DND-41 (cell line): ENCODE measurements around the gene LAMC1.

Experiments used
- ATAC-seq: fragments of 200-7000 bp; cut with Tn5 transposase; 3 replicates; pipeline ENCODE4 v1.9.1; 2021; ENCODE audit warnings: low read depth; ENCODE audit not compliant: insufficient read depth
- DNase-seq: peaks from one replicate; pipeline ENCODE4 v3.0.0-alpha.2; 2020
- H2AFZ ChIP-seq: 2 replicates; pipeline ENCODE4 v1.6.0; 2012; ENCODE audit warnings: low read depth, low read length
- H3K27ac ChIP-seq: 2 replicates; pipeline ENCODE4 v1.5.1; 2012; ENCODE audit warnings: low read length, inconsistent platforms
- H3K27me3 ChIP-seq: fragments of 200-600 bp; sonication (generic); 2 replicates; pipeline ENCODE4 v1.6.0; 2012; ENCODE audit warnings: low read length, mild to moderate bottlenecking, inconsistent platforms; ENCODE audit not compliant: insufficient read depth, poor library complexity
- H3K36me3 ChIP-seq: 2 replicates; pipeline ENCODE4 v1.5.1; 2012; ENCODE audit warnings: low read length, inconsistent platforms; ENCODE audit not compliant: insufficient read depth
- H3K4me1 ChIP-seq: 2 replicates; pipeline ENCODE4 v1.5.1; 2012; ENCODE audit warnings: mild to moderate bottlenecking, low read length; ENCODE audit not compliant: insufficient read depth
- H3K4me2 ChIP-seq: 2 replicates; pipeline ENCODE4 v1.6.0; 2012; ENCODE audit warnings: mild to moderate bottlenecking, moderate library complexity, low read length, inconsistent platforms; ENCODE audit not compliant: insufficient read depth
- H3K4me3 ChIP-seq, 2 experiments: fragments of 200-600 bp in 1 of 2; shearing (Covaris generic) in 1 of 2; 2 replicates each; pipeline ENCODE4 v1.5.1; 2012 to 2016; ENCODE audit warnings: inconsistent platforms in 2 of 2, low read length in 2 of 2, mild to moderate bottlenecking in 2 of 2, low read depth in 1 of 2, moderate library complexity in 1 of 2
- H3K79me2 ChIP-seq: 2 replicates; pipeline ENCODE4 v1.6.0; 2012; ENCODE audit warnings: low read length, inconsistent platforms; ENCODE audit not compliant: insufficient read depth
- H3K9ac ChIP-seq: 2 replicates; pipeline ENCODE4 v1.6.0; 2012; ENCODE audit warnings: low read depth, mild to moderate bottlenecking, inconsistent platforms, low read length, moderate library complexity
- H3K9me3 ChIP-seq: 2 replicates; pipeline ENCODE4 v1.5.1; 2012; ENCODE audit warnings: low read length, moderate library complexity, mild to moderate bottlenecking, inconsistent platforms; ENCODE audit not compliant: insufficient read depth, severe bottlenecking
- H4K20me1 ChIP-seq: 2 replicates; pipeline ENCODE4 v1.6.0; 2012; ENCODE audit warnings: low read length; ENCODE audit not compliant: insufficient read depth
- EZH2 ChIP-seq: IDR thresholded peaks from 3 replicates; pipeline ENCODE4 v1.6.1; 2012; ENCODE audit warnings: borderline replicate concordance, low read depth, mild to moderate bottlenecking, moderate library complexity, low read length, inconsistent platforms; ENCODE audit not compliant: severe bottlenecking
- TF ChIP-seq, protein P1 (sequence below): IDR thresholded peaks from 2 replicates; pipeline ENCODE4 v1.5.1; 2012; ENCODE audit warnings: borderline replicate concordance, low read length, moderate library complexity, mild to moderate bottlenecking; ENCODE audit not compliant: poor library complexity, severe bottlenecking; ENCODE audit errors: extremely low read depth

The LAMC1 gene

DNA sequence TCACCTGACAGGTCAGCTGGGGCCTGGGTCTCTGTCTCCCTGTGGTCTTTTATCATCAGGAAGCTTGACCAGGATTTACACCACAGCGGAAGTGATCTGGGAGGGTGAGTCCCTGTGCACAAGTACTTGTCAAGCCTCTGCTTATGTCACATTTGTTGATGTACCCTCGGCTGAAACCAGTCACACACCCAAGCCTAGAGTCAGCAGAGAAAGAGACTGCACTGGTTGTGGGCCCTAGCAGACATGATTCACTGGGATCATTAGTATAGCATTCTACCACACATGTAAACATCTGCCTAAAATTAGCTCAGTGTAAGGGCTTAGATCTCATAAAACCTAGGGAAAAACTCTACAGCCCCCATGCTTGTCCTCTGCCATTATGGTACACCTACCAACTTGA lies 83.5 kb downstream of the LAMC1 start:
- Histone ChIP-seq H3K9ac (no peak overlapping the region), H3K9me3 (no peaks in the 10 kb centered on the region), H3K4me3 (no peak overlapping the region), H3K36me3 (no peaks in the 10 kb centered on the region), H3K4me2 (no peak overlapping the region), H3K79me2 (no peaks in the 10 kb centered on the region), H3K27me3 (peaks cover 4% of the 10 kb centered on the region), H2AFZ (no peak overlapping the region), H3K4me1 (no peaks in the 10 kb centered on the region), H3K27ac (no peak overlapping the region), H4K20me1 (no peaks in the 10 kb centered on the region)
- DNase-seq: no peak
- TF ChIP-seq EZH2: no peak
- TF ChIP-seq, protein P1, sequence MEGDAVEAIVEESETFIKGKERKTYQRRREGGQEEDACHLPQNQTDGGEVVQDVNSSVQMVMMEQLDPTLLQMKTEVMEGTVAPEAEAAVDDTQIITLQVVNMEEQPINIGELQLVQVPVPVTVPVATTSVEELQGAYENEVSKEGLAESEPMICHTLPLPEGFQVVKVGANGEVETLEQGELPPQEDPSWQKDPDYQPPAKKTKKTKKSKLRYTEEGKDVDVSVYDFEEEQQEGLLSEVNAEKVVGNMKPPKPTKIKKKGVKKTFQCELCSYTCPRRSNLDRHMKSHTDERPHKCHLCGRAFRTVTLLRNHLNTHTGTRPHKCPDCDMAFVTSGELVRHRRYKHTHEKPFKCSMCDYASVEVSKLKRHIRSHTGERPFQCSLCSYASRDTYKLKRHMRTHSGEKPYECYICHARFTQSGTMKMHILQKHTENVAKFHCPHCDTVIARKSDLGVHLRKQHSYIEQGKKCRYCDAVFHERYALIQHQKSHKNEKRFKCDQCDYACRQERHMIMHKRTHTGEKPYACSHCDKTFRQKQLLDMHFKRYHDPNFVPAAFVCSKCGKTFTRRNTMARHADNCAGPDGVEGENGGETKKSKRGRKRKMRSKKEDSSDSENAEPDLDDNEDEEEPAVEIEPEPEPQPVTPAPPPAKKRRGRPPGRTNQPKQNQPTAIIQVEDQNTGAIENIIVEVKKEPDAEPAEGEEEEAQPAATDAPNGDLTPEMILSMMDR: no peak
- no peak for ATAC-seq

DNA sequence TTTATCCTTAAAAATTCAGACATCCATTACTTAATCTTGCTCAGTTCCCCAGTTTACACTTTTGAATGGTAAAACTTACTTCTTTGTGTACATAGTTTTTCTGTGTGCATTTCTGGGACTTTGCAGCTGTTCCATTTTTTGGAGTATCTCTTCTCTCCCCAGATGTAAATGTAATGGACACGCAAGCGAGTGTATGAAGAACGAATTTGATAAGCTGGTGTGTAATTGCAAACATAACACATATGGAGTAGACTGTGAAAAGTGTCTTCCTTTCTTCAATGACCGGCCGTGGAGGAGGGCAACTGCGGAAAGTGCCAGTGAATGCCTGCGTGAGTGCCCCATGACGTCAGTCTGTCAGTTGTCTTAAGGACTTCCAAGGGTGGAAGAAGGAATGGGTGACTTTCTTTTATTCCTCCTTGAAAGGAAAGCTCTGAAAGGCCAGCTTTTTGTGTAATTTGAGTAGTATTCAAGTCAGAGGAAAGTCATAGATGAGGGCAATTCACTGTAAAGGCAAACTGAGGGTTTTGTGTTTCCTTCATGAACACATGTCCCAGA lies 87.2 kb downstream of the LAMC1 start:
- TF ChIP-seq, protein P1: no peak
- TF ChIP-seq EZH2: no peak
- no peak overlapping the region for H3K9ac ChIP-seq
- no peaks in the 10 kb centered on the region for H4K20me1 ChIP-seq
- H3K27ac ChIP-seq: no peak overlapping the region
- ATAC-seq (no peak), DNase-seq (no peak)
- no peaks in the 10 kb centered on the region for H3K9me3 ChIP-seq
- H3K79me2 ChIP-seq: no peaks in the 10 kb centered on the region
- H3K4me2 ChIP-seq: no peak overlapping the region
- H3K4me3 ChIP-seq: no peak overlapping the region
- H3K4me1 ChIP-seq: no peaks in the 10 kb centered on the region
- H3K36me3 ChIP-seq: no peaks in the 10 kb centered on the region
- H3K27me3 ChIP-seq: peaks cover 4% of the 10 kb centered on the region
- H2AFZ ChIP-seq: no peak overlapping the region

DNA sequence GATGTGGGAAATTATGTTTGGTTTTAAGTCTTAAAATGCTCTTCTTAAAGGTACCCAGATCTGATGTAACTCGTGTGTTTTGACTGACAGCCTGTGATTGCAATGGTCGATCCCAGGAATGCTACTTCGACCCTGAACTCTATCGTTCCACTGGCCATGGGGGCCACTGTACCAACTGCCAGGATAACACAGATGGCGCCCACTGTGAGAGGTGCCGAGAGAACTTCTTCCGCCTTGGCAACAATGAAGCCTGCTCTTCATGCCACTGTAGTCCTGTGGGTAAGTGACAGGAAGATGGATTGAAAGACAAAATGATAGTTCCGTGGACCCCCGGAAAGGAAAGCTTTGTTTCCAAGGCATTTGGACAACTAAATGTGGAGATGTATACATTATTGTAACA lies 91.2 kb downstream of the LAMC1 start:
- Histone ChIP-seq H3K36me3 (no peaks in the 10 kb centered on the region), H2AFZ (no peak overlapping the region), H3K4me2 (no peak overlapping the region), H3K4me3 (no peak overlapping the region), H3K9ac (no peak overlapping the region), H3K4me1 (no peaks in the 10 kb centered on the region), H4K20me1 (no peaks in the 10 kb centered on the region), H3K79me2 (no peaks in the 10 kb centered on the region), H3K27ac (no peak overlapping the region), H3K9me3 (no peaks in the 10 kb centered on the region), H3K27me3 (no peaks in the 10 kb centered on the region)
- DNase-seq (no peak), ATAC-seq (no peak)
- TF ChIP-seq, protein P1: no peak
- no peak for TF ChIP-seq EZH2

DNA sequence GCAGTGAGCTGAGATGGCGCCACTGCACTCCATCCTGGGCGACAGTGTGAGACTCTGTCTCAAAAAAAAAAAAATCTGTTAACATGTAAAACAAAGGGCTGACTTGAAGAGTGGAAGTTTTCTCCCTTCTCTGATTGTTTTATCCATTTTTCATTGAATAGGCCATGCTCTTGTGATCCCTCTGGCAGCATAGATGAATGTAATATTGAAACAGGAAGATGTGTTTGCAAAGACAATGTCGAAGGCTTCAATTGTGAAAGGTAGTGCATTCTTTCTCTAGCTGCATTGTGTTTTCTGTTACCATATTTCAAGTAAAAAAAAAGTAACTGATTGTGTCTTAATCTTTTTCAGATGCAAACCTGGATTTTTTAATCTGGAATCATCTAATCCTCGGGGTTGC lies 93.2 kb downstream of the LAMC1 start:
- no peak overlapping the region for H3K4me2 ChIP-seq
- no peak overlapping the region for H3K9ac ChIP-seq
- no peak for ATAC-seq
- H4K20me1 ChIP-seq: no peaks in the 10 kb centered on the region
- DNase-seq: no peak
- no peaks in the 10 kb centered on the region for H3K36me3 ChIP-seq
- no peaks in the 10 kb centered on the region for H3K4me1 ChIP-seq
- H3K4me3 ChIP-seq: no peak overlapping the region
- H3K79me2 ChIP-seq: no peaks in the 10 kb centered on the region
- H2AFZ ChIP-seq: no peak overlapping the region
- H3K9me3 ChIP-seq: no peaks in the 10 kb centered on the region
- no peaks in the 10 kb centered on the region for H3K27me3 ChIP-seq
- H3K27ac ChIP-seq: no peak overlapping the region
- TF ChIP-seq, protein P1: no peak
